HEK293 (cell line): ENCODE measurements around the gene HADHA.

ENCODE experiments used
- CTCF ChIA-PET: fragments of 350-600 bp; formaldehyde crosslinking; extraction: SDS; loops from one replicate; lab custom pipeline; 2021; ENCODE audit warnings: antibody characterized with exemption; lab: Yijun Ruan, JAX
- POLR2A ChIA-PET: fragments of 300-600 bp; formaldehyde crosslinking; extraction: SDS; loops from one replicate; lab custom pipeline; 2020; ENCODE audit warnings: antibody characterized with exemption, inconsistent platforms; lab: Yijun Ruan, JAX
- H3K27ac ChIP-seq: fragments of 200-500 bp; sonication (Bioruptor generic); 2 replicates; pipeline ENCODE4 v1.5.1; 2014; ENCODE audit warnings: low read depth, low read length, control low read depth, inconsistent platforms; ENCODE audit errors: extremely low read depth
- H3K36me3 ChIP-seq, 2 experiments: fragments of 200-500 bp in 1 of 2; sonication (Bioruptor generic) in 1 of 2; 1 replicate in 1 of 2; 2 replicates in 1 of 2; pipeline ENCODE4 v1.5.1; 2014 to 2017; ENCODE audit warnings: inconsistent platforms in 2 of 2, low read length in 2 of 2; ENCODE audit not compliant: control insufficient read depth in 2 of 2, insufficient read depth in 1 of 2
- H3K4me1 ChIP-seq: fragments of 200-500 bp; sonication (Bioruptor generic); 2 replicates; pipeline ENCODE4 v1.5.1; 2014; ENCODE audit warnings: mild to moderate bottlenecking, low read length, inconsistent platforms; ENCODE audit not compliant: control insufficient read depth, insufficient read depth
- H3K4me3 ChIP-seq: 2 replicates; pipeline ENCODE4 v1.5.1; 2011; ENCODE audit warnings: low read depth, mild to moderate bottlenecking, control low read depth, low read length, moderate library complexity
- H3K9me3 ChIP-seq: fragments of 200-500 bp; sonication (Bioruptor generic); 2 replicates; pipeline ENCODE4 v1.5.1; 2014; ENCODE audit warnings: low read depth, low read length, inconsistent platforms; ENCODE audit not compliant: control insufficient read depth, insufficient read depth
- EGR2 ChIP-seq: fragments of 450-650 bp; formaldehyde crosslinking; IDR thresholded peaks from 2 replicates; pipeline ENCODE4 v1.5.1; 2016; ENCODE audit warnings: low read depth, missing biosample characterization, missing genetic modification characterization
- GLI4 ChIP-seq: fragments of 450-650 bp; formaldehyde crosslinking; IDR thresholded peaks from 2 replicates; pipeline ENCODE4 v1.5.1; 2016; ENCODE audit warnings: missing biosample characterization, missing genetic modification characterization
- PRDM1 ChIP-seq: fragments of 450-650 bp; formaldehyde crosslinking; IDR thresholded peaks from 2 replicates; pipeline ENCODE4; 2016; ENCODE audit warnings: missing biosample characterization, missing genetic modification characterization
- ZBTB17 ChIP-seq: fragments of 450-650 bp; formaldehyde crosslinking; IDR thresholded peaks from 2 replicates; pipeline ENCODE4 v1.5.1; 2016; ENCODE audit warnings: missing biosample characterization, missing genetic modification characterization
- ZFHX2 ChIP-seq: fragments of 450-650 bp; formaldehyde crosslinking; conservative IDR thresholded peaks from 2 replicates; pipeline ENCODE4 v1.5.1; 2016; ENCODE audit warnings: missing biosample characterization, missing genetic modification characterization
- ZNF114 ChIP-seq: fragments of 450-650 bp; formaldehyde crosslinking; IDR thresholded peaks from 2 replicates; pipeline ENCODE4 v1.5.0; 2017; ENCODE audit warnings: missing biosample characterization, missing genetic modification characterization
- ZNF121 ChIP-seq: fragments of 450-650 bp; formaldehyde crosslinking; IDR thresholded peaks from 2 replicates; pipeline ENCODE4 v1.5.1; 2016; ENCODE audit warnings: missing biosample characterization, missing genetic modification characterization
- ZNF146 ChIP-seq: fragments of 450-650 bp; formaldehyde crosslinking; IDR thresholded peaks from 2 replicates; pipeline ENCODE4 v1.5.1; 2016; ENCODE audit warnings: missing biosample characterization, missing genetic modification characterization
- ZNF175 ChIP-seq: fragments of 450-650 bp; formaldehyde crosslinking; IDR thresholded peaks from 2 replicates; pipeline ENCODE4 v1.5.1; 2016; ENCODE audit warnings: missing biosample characterization, missing genetic modification characterization
- ZNF19 ChIP-seq: fragments of 450-650 bp; formaldehyde crosslinking; IDR thresholded peaks from 2 replicates; pipeline ENCODE4; 2016; ENCODE audit warnings: missing biosample characterization, missing genetic modification characterization, low read depth
- ZNF341 ChIP-seq: fragments of 450-650 bp; formaldehyde crosslinking; IDR thresholded peaks from 2 replicates; pipeline ENCODE4; 2016; ENCODE audit warnings: low read depth, missing biosample characterization, missing genetic modification characterization
- ZNF660 ChIP-seq: fragments of 450-650 bp; IDR thresholded peaks from 2 replicates; pipeline ENCODE4 v1.5.1; 2018; ENCODE audit warnings: missing biosample characterization, mild to moderate bottlenecking, missing genetic modification characterization
- ZNF707 ChIP-seq: fragments of 450-650 bp; formaldehyde crosslinking; IDR thresholded peaks from 2 replicates; pipeline ENCODE4 v1.5.1; 2016; ENCODE audit warnings: missing biosample characterization, missing genetic modification characterization
- TF ChIP-seq, protein P1 (sequence below): fragments of 450-650 bp; formaldehyde crosslinking; IDR thresholded peaks from 2 replicates; pipeline ENCODE4 v1.5.1; 2016; ENCODE audit warnings: missing biosample characterization, missing genetic modification characterization
- TF ChIP-seq, protein P2 (sequence below): sonication (generic); formaldehyde crosslinking; IDR thresholded peaks from 2 replicates; pipeline ENCODE4 v1.8.1; 2022; ENCODE audit warnings: mild to moderate bottlenecking, moderate library complexity, missing genetic modification reagents
- TF ChIP-seq, protein P3 (sequence below): fragments of 450-650 bp; formaldehyde crosslinking; IDR thresholded peaks from 2 replicates; pipeline ENCODE4 v1.5.1; 2017; ENCODE audit warnings: missing biosample characterization, missing genetic modification characterization

Gene HADHA

DNA sequence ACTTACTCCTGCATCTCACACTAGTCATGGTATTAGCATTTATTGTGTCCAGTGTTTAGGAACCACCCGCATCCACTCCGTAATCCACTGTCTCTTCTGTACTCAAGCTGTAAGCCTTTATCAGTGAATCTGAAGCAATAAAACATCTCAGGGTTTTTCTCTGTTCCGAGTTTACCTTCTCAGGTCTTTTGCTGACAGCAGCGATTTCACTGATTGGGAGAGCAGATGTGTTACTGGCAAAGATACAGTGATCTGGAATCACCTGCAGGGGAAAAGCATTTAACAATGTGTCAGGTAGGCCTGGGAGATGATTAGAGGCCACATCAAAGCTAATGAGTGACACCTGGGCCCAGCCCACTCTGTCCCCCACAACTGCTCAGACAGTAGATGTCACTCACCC is 46.9 kb downstream of the HADHA start:
- POLR2A ChIA-PET = no interaction called here
- no peaks in the 10 kb centered on the region for H3K9me3 ChIP-seq
- CTCF ChIA-PET = no interaction called here
- no peak overlapping the region for H3K4me3 ChIP-seq
- TF ChIP-seq GLI4 (tag by site-specific recombination) = no peak
- TF ChIP-seq ZNF175 (tag by site-specific recombination) = no peak
- TF ChIP-seq ZBTB17 (tag by site-specific recombination) = 0 out of 2 replicates have a peak, but pooled peaks have one; percentile 12
- no peak for TF ChIP-seq ZNF114 (tag by site-specific recombination)
- H3K4me1 ChIP-seq = 0 out of 2 replicates have a peak, but pooled peaks cover 3% of the 10 kb centered on the region
- no peak overlapping the region for H3K27ac ChIP-seq
- H3K36me3 ChIP-seq = peaks cover 17 to 89% of the 10 kb centered on the region in 2 experiments

DNA sequence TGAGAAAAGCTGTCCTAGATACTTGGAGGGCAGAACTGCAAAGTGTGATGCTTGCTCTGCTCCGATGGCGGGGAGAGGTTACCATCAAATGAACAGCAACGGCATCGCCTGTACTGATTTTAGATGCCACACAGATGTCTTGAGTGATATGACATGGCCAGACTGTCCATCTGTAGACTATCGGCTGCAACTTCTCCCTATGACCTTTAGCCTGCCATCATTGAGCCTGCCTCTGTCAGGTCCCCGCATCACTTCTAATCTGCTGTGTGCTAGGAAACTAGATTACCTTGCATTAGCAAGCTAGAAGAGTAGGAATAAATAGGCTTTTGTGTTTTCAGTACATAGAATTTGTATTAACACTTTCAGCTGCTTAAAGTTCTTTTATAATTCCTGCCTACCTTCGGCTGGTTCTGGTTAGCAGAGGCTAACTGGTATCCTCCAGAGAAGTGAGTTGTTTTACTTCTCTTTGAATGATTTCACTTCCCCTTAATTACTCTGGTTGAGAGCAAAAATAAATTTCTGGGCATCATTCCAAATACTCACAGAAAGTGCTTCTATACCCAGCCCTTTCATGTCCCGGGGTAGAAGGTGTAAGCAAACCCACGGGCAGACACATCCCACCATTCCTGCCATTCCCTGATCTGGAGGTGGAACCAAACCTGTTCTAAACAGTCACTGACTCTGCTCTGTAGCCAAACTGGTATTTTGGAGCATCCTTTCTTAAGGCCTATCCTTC is 47.6 kb downstream of the HADHA start:
- POLR2A ChIA-PET = no interaction called here
- TF ChIP-seq, protein P1, sequence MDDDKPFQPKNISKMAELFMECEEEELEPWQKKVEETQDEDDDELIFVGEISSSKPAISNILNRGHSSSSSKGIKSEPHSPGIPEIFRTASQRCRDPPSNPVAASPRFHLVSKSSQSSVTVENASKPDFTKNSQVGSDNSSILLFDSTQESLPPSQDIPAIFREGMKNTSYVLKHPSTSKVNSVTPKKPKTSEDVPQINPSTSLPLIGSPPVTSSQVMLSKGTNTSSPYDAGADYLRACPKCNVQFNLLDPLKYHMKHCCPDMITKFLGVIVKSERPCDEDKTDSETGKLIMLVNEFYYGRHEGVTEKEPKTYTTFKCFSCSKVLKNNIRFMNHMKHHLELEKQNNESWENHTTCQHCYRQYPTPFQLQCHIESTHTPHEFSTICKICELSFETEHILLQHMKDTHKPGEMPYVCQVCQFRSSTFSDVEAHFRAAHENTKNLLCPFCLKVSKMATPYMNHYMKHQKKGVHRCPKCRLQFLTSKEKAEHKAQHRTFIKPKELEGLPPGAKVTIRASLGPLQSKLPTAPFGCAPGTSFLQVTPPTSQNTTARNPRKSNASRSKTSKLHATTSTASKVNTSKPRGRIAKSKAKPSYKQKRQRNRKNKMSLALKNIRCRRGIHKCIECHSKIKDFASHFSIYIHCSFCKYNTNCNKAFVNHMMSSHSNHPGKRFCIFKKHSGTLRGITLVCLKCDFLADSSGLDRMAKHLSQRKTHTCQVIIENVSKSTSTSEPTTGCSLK (tag by site-specific recombination) = no peak
- TF ChIP-seq PRDM1 (tag by site-specific recombination) = no peak
- no peak for TF ChIP-seq ZNF146 (tag by site-specific recombination)
- no peak for TF ChIP-seq ZNF707 (tag by site-specific recombination)
- no peak for TF ChIP-seq ZNF341 (tag by site-specific recombination)
- TF ChIP-seq ZNF660 (tag by site-specific recombination) = no peak
- TF ChIP-seq, protein P2, sequence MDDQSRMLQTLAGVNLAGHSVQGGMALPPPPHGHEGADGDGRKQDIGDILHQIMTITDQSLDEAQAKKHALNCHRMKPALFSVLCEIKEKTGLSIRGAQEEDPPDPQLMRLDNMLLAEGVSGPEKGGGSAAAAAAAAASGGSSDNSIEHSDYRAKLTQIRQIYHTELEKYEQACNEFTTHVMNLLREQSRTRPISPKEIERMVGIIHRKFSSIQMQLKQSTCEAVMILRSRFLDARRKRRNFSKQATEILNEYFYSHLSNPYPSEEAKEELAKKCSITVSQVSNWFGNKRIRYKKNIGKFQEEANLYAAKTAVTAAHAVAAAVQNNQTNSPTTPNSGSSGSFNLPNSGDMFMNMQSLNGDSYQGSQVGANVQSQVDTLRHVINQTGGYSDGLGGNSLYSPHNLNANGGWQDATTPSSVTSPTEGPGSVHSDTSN (CRISPR knock-in tag) = no peak
- TF ChIP-seq ZNF19 = no peak
- TF ChIP-seq EGR2 (tag by site-specific recombination) = 0 out of 2 replicates have a peak, but pooled peaks have one; percentile 12
- TF ChIP-seq, protein P3, sequence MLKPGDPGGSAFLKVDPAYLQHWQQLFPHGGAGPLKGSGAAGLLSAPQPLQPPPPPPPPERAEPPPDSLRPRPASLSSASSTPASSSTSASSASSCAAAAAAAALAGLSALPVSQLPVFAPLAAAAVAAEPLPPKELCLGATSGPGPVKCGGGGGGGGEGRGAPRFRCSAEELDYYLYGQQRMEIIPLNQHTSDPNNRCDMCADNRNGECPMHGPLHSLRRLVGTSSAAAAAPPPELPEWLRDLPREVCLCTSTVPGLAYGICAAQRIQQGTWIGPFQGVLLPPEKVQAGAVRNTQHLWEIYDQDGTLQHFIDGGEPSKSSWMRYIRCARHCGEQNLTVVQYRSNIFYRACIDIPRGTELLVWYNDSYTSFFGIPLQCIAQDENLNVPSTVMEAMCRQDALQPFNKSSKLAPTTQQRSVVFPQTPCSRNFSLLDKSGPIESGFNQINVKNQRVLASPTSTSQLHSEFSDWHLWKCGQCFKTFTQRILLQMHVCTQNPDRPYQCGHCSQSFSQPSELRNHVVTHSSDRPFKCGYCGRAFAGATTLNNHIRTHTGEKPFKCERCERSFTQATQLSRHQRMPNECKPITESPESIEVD = 0 out of 2 replicates have a peak, but pooled peaks have one; percentile 9
- peak; percentile 64 for TF ChIP-seq ZFHX2 (tag by site-specific recombination)
- no peak for TF ChIP-seq ZNF121 (tag by site-specific recombination)

More for the DNA sequence above, 47.6 kb downstream of the HADHA start:
- no peaks in the 10 kb centered on the region for H3K9me3 ChIP-seq
- H3K27ac ChIP-seq = no peak overlapping the region
- H3K4me3 ChIP-seq = no peak overlapping the region
- H3K4me1 ChIP-seq = 0 out of 2 replicates have a peak, but pooled peaks cover 3% of the 10 kb centered on the region
- peaks cover 13 to 87% of the 10 kb centered on the region in 2 experiments for H3K36me3 ChIP-seq
- CTCF ChIA-PET = interaction anchor here (0.6 kb wide), 1 partner anchor 273 kb away, joined by 3 read pairs; no protein-coding TSS in a partner anchor
